ENCODE measurements around the gene DLGAP4. TPM values are rescaled to one million over a fixed set of nuclear protein-coding genes. Genes with fewer than 3 reads are reported as not detected.
A peak's percentile ranks its signal among the peaks of the same experiment; 100 is the strongest.

DLGAP4 gene
- total and polyA plus RNA-seq, 2 of the 13 experiments (the other 11 are each of a cell fraction or from before 2014, with no cell fraction given): 15.2 to 26.7 TPM

- no peak for TF ChIP-seq PLRG1 (conservative IDR thresholded peaks at IDR 0.05)
- TF ChIP-seq ZEB1 (IDR thresholded peaks at IDR 0.05; ENCODE audit: insufficient replicate concordance, low read depth): no peak
- TF ChIP-seq ZBTB3 (CRISPR knock-in tag; IDR thresholded peaks at IDR 0.05; ENCODE audit: borderline replicate concordance, low read depth): no peak; the same call in 1 of the 2 replicates
- TF ChIP-seq SP1 (IDR thresholded peaks at IDR 0.05): no peak
- TF ChIP-seq SP1 (CRISPR knock-in tag; IDR thresholded peaks at IDR 0.05): no peak
- TF ChIP-seq NCOA5 (CRISPR knock-in tag; IDR thresholded peaks at IDR 0.05): no peak
- no peak for TF ChIP-seq ZNF530 (CRISPR knock-in tag; IDR thresholded peaks at IDR 0.05; ENCODE audit: low read depth)
- TF ChIP-seq HMGA1 (CRISPR knock-in tag; conservative IDR thresholded peaks at IDR 0.05): no peak
- TF ChIP-seq ZNF235 (CRISPR knock-in tag; IDR thresholded peaks at IDR 0.05; ENCODE audit: borderline replicate concordance): no peak
- peak; percentile 88; the same call in 1 of the 2 replicates for TF ChIP-seq ZSCAN31 (CRISPR knock-in tag; IDR thresholded peaks at IDR 0.05; ENCODE audit: low read depth)
- TF ChIP-seq ZNF335 (CRISPR knock-in tag; IDR thresholded peaks at IDR 0.05): 0 out of 2 replicates have a peak, but pooled peaks have one; percentile 5
- no peak for TF ChIP-seq PAXIP1 (CRISPR knock-in tag; conservative IDR thresholded peaks at IDR 0.05)
- TF ChIP-seq HNRNPUL1 (IDR thresholded peaks at IDR 0.05; ENCODE audit: low read depth, low read length): no peak
- no peak for TF ChIP-seq CCDC6 (CRISPR knock-in tag; IDR thresholded peaks at IDR 0.05)
- no peak for TF ChIP-seq ZNF878 (CRISPR knock-in tag; IDR thresholded peaks at IDR 0.05)
- TF ChIP-seq ZNF703 (CRISPR knock-in tag; IDR thresholded peaks at IDR 0.05; ENCODE audit: borderline replicate concordance): no peak
- no peak for TF ChIP-seq RCOR2 (CRISPR knock-in tag; IDR thresholded peaks at IDR 0.05)
- no peak for TF ChIP-seq HNRNPLL (IDR thresholded peaks at IDR 0.05; ENCODE audit: low read depth, low read length, poor library complexity, severe bottlenecking)
- TF ChIP-seq PLSCR1 (CRISPR knock-in tag; IDR thresholded peaks at IDR 0.05; ENCODE audit: borderline replicate concordance): no peak
- TF ChIP-seq DBP (CRISPR knock-in tag; IDR thresholded peaks at IDR 0.05; ENCODE audit: not compliant biosample characterization): no peak
- TF ChIP-seq FUBP1 (CRISPR knock-in tag; IDR thresholded peaks at IDR 0.05; ENCODE audit: borderline replicate concordance): no peak
- TF ChIP-seq RBAK (CRISPR knock-in tag; IDR thresholded peaks at IDR 0.05): no peak
- no peak for TF ChIP-seq SMC3 (IDR thresholded peaks at IDR 0.05; ENCODE audit: low read length)
- no peak for TF ChIP-seq ZNF451 (CRISPR knock-in tag; IDR thresholded peaks at IDR 0.05)
Observed at GRCh38 chr20:36461600-36462439, 155.7 kb downstream of the DLGAP4 start (continued).

All from HepG2 (cell line).